ENCODE data around the gene IFNL1.

GRCh38 chr19:39335168-39335548, 39.0 kb downstream of the IFNL1 start:
- TF ChIP-seq POLR2A (IDR thresholded peaks at IDR 0.05; ENCODE audit: low read depth, low read length) (no peak), POLR2AphosphoS5 (IDR thresholded peaks at IDR 0.05; ENCODE audit: low read depth, low read length) (no peak), PAX5 (IDR thresholded peaks at IDR 0.05; ENCODE audit: insufficient read depth, low read length, severe bottlenecking) (no peak), TAF1 (IDR thresholded peaks at IDR 0.05; ENCODE audit: low read depth, low read length) (no peak), SPI1 (IDR thresholded peaks at IDR 0.05; ENCODE audit: low read depth, low read length) (no peak), POU2F2 (IDR thresholded peaks at IDR 0.05; ENCODE audit: low read depth, low read length) (no peak)

Data from GM12891 (cell line).